AG10803 (cell line): ENCODE results near the gene MYH3.

Source experiments
- DNase-seq: peaks from one replicate; pipeline ENCODE4 v3.0.0; 2010; ENCODE audit warnings: low read depth
- H3K4me3 ChIP-seq: 2 replicates; pipeline ENCODE4 v1.5.1; 2011; ENCODE audit warnings: mild to moderate bottlenecking, low read length, control low read depth
- TF ChIP-seq, protein P1 (sequence below): conservative IDR thresholded peaks from 2 replicates; pipeline ENCODE4 v1.5.1; 2011; ENCODE audit warnings: mild to moderate bottlenecking, low read length, control low read depth, inconsistent platforms

Gene MYH3

GRCh38 chr17:10585529-10585928 lies 71.6 kb downstream of the MYH3 start:
- H3K4me3 ChIP-seq, result no peak overlapping the region
- no peak for DNase-seq
- TF ChIP-seq, protein P1, sequence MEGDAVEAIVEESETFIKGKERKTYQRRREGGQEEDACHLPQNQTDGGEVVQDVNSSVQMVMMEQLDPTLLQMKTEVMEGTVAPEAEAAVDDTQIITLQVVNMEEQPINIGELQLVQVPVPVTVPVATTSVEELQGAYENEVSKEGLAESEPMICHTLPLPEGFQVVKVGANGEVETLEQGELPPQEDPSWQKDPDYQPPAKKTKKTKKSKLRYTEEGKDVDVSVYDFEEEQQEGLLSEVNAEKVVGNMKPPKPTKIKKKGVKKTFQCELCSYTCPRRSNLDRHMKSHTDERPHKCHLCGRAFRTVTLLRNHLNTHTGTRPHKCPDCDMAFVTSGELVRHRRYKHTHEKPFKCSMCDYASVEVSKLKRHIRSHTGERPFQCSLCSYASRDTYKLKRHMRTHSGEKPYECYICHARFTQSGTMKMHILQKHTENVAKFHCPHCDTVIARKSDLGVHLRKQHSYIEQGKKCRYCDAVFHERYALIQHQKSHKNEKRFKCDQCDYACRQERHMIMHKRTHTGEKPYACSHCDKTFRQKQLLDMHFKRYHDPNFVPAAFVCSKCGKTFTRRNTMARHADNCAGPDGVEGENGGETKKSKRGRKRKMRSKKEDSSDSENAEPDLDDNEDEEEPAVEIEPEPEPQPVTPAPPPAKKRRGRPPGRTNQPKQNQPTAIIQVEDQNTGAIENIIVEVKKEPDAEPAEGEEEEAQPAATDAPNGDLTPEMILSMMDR, result no peak

GRCh38 chr17:10583834-10584233 lies 73.3 kb downstream of the MYH3 start:
- TF ChIP-seq, protein P1, result no peak

GRCh38 chr17:10579270-10579669 lies 77.8 kb downstream of the MYH3 start:
- H3K4me3 ChIP-seq, result no peak overlapping the region
- TF ChIP-seq, protein P1, result no peak
- peak; percentile 8 for DNase-seq

More at GRCh38 chr17:10583834-10584233, 73.3 kb downstream of the MYH3 start:
- H3K4me3 ChIP-seq, result no peak overlapping the region
- DNase-seq, result no peak
